HFF-Myc (cell line): ENCODE measurements around the gene EVL.

Source experiments
- DNase-seq: peaks from one replicate; pipeline ENCODE4 v3.0.0-alpha.2; 2011; ENCODE audit warnings: low read depth; ENCODE audit errors: extremely low read depth
- H3K4me3 ChIP-seq: replicated peaks from 2 replicates; pipeline ENCODE4 v1.5.1; 2011; ENCODE audit warnings: low read depth, mild to moderate bottlenecking, control low read depth, low read length
- CTCF ChIP-seq: IDR thresholded peaks from 2 replicates; pipeline ENCODE4 v1.5.1; 2012; ENCODE audit warnings: mild to moderate bottlenecking, low read depth, low read length, control low read depth; ENCODE audit errors: missing control alignments

Gene EVL

GRCh38 chr14:100048786-100049185, 16.4 kb upstream of the EVL start:
- no peak for TF ChIP-seq CTCF
- no peak for DNase-seq
- H3K4me3 ChIP-seq = no peak overlapping the region

GRCh38 chr14:100049220-100049619, 16.0 kb upstream of the EVL start:
- no peak for DNase-seq
- no peak overlapping the region for H3K4me3 ChIP-seq
- TF ChIP-seq CTCF = no peak

- DNase-seq = no peak
- TF ChIP-seq CTCF = no peak
Observed at GRCh38 chr14:100051103-100051502, 14.1 kb upstream of the EVL start.

GRCh38 chr14:100051543-100051942, 13.7 kb upstream of the EVL start:
- H3K4me3 ChIP-seq = no peak overlapping the region
- DNase-seq = no peak
- TF ChIP-seq CTCF = no peak

More at GRCh38 chr14:100051103-100051502, 14.1 kb upstream of the EVL start:
- H3K4me3 ChIP-seq = no peak overlapping the region

GRCh38 chr14:100052819-100053218, 12.4 kb upstream of the EVL start:
- H3K4me3 ChIP-seq = no peak overlapping the region
- DNase-seq = no peak
- TF ChIP-seq CTCF = no peak

GRCh38 chr14:100054316-100055075, 10.7 kb upstream of the EVL start:
- DNase-seq = no peak
- H3K4me3 ChIP-seq = no peak overlapping the region
- no peak for TF ChIP-seq CTCF

- H3K4me3 ChIP-seq = no peak overlapping the region
- no peak for DNase-seq
- no peak for TF ChIP-seq CTCF
Observed at GRCh38 chr14:100056431-100056830, 8.8 kb upstream of the EVL start.
